DMS153 treated with DMSO at 0.1 percent for 48 hours (cell line): ENCODE results near the gene SLC16A13.

ENCODE experiments used
- DNase-seq: peaks from one replicate; lab custom pipeline; 2025; ENCODE audit not compliant: unreplicated experiment; lab: John Stamatoyannopoulos, UW

SLC16A13 gene

DNA sequence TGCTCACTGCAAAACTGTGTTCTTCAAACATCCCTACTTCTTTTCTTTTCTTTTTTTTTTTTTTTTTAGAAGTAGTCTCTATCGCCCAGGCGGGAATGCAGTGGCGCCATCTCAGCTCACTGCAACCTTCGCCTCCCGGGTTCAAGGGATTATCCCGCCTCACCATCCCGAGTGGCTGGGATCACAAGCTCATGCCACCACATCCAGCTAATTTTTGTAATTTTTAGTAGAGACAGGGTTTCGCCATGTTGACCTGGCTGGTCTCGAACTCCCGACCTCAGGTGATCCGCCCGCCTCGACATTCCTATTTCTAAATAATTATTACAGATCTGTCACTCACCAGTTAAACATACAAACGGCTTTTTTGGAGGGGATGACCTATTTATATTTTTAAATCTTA, 24.4 kb upstream of the SLC16A13 start:
- no peak for DNase-seq

DNA sequence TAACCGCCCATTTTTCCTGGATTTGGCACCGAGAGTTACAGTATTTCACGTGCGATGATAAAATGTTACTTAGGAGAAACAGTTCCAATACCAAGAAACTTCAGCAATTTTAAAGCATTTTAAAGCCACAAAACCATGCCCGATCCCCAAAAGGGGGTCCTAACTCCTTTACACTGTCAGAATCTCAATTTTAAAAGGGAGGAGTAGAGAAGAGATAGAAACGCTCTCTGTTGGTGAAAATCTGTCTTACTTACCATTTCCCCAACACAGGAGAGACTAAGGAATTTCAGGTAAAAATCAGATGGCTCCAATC, 23.9 kb upstream of the SLC16A13 start:
- DNase-seq = no peak

DNA sequence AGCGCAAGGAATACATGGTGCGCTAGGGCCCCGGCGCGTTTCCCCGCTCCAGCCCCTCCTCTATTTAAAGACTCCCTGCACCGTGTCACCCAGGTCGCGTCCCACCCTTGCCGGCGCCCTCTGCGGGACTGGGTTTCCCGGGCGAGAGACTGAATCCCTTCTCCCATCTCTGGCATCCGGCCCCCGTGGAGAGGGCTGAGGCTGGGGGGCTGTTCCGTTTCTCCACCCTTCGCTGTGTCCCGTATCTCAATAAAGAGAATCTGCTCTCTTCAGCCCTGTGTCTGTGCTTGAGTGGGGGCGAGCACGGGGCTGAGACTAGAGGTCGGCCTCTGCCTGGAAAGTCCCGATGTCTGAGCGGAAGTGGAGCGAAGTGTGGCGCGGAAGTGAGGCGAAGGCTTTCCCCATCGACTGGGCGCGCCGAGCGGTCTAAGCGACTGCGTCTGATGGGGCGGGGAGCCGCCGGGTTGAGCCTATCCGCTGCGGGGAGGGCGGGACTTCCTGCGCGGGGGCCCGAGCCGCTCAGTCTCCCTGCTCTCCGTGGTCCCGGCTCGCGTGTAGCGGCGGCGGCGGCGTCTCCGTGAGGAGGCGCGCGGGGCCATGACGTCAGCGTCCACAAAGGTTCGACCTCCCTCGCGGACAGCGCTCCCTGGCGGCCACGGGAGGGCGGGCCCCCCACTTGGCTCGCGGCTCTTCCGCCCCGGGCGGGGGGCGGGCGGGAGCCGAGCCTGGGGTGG, 21.4 kb upstream of the SLC16A13 start:
- peak; percentile 37 for DNase-seq

DNA sequence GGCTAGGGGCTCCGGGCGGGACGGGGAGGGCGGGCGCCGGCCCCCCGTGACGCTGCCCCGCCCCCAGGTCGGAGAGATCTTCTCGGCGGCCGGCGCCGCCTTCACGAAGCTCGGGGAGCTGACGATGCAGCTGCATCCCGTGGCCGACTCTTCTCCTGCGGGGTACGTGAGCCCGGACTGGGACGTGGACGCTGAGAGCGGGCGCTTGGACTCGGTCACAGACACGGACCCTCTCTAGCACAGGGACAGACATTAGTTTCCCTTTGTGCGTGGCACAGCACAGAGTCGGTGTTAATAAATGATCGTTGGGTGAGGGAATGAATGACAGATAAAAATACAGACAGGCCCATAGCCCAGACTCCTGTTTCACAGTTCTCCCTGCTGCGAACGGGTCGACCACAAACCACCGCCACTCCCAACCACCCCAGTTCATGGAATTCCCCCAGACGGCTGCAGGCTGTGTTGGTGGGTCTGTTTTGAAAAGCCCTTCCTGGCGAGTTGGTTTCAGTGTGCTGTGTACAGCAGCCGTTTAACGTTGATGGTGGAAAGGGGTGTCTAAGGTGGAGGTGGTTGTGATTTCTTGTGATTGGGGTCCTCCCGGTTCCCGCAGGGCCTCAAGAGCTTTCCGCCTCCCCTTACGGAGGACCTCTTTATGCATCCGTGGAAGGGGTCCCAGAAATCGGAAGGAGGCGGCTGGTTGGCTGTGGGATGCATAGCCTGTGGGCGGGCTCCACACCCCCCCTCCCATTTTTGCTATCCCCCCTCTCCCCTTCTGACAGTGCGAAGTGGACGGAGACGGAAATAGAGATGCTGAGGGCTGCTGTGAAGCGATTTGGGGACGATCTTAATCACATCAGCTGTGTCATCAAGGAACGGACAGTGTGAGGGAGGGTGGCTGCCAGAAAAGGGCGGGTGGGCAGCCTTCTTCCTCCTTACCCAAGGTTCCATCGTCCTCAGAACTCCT, 20.5 kb upstream of the SLC16A13 start:
- no peak for DNase-seq

DNA sequence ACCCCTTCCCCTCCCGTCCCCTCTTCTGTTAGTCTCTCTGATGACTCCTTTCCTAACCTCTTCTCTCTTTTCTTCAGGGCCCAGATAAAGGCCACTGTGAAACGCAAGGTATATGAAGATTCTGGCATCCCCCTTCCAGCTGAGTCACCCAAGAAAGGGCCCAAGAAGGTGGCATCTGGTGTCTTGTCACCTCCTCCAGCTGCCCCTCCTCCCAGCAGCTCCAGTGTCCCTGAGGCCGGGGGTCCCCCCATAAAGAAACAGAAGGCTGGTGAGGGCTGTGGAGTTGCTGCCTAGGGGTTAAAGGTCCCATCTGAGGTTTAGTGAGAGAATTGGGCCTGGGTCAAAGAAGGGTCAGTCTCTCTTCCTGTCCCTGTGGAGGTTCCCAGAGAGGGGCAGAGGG, 19.4 kb upstream of the SLC16A13 start:
- no peak for DNase-seq

DNA sequence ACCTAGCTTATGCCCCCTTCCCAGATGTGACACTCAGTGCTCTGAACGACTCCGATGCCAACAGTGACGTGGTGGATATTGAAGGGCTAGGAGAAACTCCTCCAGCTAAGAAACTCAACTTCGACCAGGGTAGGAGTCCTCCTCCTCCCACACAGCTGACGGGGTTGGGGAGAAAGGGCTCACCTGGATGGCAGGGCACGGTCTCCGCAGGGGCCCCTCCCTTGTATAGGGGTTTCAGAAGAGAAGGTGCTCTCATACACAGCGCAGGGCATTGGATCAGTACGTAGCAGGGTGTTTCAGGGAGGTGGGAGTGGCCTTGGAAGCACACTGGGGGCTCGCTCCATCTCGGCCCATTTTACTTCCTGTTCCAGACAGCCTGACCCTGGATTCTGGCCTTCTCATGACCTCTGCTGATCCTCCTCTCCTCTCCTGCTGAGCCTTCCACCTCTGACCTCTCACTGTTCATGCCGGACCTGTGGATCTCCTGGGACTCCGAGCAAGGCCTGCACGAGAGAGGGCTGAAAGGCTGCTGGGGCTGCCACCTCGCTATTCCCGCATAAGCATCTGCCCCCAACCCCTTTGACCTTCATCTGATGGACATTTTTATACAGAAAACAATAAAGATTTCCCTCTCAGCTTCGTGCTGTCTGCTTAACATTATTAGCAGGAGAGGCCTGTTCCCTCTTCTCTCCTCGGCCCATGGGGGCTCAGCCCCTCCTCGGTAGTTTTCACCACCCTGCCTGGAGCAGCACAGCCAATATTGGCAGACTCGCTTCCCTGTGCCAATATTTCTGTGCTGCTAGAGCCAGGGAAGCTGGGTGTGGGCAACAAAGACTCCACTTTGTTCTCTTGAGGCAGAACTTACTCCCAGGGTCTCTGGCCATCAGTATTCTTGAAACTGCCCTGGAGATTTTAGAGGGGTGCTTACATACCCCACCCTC, 18.7 kb upstream of the SLC16A13 start:
- DNase-seq = no peak

DNA sequence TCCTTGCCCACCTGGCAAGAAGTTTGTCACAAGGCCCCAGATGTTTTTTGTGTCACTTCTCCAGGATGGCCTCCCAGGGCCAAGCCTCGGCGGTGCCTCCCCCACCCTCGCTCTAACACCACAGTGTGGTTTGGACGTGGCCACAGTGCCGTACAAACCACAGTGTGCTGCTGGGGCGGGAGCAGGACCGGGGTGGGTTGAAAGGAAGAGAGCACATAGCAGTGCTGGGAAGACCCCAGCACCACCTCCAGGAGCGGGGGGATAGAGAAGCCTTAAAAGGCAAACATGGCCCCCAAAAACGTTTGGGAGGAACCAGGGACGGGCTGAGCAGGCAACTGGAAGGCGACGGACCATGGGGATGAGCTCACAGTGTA, 18.0 kb upstream of the SLC16A13 start:
- DNase-seq = no peak

DNA sequence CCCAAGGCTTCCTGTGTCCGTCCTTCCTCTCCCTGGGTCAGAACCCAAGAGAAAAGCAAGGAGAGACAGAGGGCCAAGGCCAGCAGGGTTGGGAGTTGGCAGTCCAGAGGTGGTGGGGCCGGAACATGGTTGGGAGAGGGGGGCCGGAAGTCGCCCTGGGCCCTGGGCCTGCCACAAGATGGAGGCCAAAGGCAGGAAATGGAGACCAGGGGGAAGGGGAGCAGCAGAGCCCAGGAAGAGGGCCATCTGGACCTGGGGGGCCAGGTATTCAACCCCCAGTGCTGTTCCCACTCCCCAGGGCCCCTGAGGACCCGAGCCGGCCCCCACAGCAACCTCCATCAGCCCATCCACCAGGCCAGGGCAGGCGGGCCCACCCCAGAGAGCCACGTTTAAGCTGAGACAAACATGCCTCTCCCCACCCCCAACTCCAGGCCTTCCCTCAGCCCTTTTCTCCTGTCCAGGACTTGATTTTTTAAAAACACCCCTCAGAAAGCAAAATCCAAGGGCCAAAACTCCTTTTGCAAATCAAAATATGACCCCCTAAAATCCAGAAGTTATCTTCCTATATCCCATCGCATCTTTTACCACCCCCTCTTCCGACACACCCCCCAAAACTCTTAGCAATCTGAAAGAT, 17.4 kb upstream of the SLC16A13 start:
- no peak for DNase-seq

DNA sequence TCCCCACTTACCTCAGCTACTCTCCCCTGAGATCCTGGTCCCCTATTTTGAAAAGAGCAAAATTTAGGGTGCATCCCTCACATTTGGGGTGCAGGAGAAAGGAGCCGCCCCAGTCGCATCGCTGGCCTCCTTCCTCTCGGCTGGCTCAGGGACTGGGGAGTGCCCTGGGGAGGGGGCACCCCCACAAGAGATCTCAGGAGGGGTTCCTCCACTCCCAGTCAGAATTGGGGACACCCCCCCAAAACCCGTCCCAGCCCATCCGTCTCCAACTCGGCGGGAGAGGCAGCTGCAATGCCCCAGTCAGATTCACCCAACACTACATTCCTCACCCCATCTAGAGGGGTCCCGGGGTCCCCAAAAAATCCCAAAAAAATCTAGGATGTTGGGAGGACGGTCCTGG, 16.4 kb upstream of the SLC16A13 start:
- DNase-seq = no peak

DNA sequence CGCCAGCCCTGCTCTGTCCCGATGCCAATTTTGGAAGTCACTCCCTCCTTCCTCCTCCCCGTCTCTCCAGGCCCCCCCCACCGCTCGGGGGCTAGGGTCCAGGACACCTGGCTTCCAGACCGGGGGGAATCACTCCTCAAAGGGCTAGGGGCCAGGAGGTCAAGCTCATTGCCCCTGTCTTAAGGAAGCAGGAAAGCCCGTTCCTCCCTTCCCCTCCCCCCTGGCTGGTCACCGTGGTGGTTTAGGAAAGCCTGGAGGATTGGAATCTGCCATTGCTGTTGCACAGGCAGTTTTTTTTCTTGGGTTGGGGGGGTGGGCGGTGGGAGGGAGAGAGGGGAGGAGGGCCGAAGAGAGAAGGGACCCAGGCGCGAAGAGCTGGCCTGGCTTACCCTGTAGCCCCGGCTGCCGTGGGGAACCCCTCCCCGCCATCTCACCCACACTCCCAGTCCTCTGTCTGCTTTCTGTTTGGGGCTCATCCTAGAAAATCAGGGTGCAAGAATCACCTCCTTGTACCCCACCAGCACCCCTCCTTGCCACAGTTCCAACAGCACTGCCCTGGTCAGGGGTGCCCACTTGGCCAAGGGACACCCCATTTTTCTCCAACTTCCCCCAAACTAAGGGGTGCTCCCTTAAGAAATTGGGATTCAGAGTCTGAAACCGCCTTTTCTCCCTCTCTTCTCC, 15.8 kb upstream of the SLC16A13 start:
- DNase-seq = no peak

DNA sequence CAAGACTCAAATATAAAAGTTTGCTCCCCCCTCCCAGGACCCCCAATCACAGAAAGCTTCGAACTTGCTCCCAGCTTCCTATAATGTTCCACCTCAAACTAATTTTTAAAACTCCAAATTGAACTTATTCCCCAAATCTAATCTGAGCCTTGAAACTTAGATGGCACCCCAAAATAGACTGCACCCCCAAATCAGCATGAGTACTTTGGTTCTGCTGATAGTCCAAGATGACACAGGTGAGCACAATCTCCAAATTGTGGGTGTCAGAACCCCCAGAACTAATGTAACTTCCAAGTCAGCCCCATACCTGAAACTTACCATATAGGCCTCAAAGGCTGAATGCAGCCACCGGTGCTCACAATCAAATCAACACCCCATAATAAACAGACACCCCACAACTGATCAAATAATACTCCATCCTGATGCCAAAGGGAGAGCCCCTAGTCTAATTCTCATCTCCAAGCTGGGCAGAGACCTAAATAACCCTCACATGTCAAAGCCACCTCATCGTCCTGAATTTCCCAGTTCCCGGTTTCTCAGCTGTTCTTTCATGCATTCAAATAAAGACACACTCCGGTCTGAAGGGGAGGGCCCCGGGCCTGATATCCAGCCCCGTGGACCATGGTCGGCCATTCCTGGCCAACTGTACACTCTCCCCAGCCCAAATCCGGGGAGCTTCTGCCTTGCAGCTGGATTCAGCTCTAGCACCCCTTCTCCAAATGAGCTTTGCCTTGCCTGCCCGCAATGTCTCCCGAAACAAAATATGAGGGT, 14.7 kb upstream of the SLC16A13 start:
- no peak for DNase-seq

DNA sequence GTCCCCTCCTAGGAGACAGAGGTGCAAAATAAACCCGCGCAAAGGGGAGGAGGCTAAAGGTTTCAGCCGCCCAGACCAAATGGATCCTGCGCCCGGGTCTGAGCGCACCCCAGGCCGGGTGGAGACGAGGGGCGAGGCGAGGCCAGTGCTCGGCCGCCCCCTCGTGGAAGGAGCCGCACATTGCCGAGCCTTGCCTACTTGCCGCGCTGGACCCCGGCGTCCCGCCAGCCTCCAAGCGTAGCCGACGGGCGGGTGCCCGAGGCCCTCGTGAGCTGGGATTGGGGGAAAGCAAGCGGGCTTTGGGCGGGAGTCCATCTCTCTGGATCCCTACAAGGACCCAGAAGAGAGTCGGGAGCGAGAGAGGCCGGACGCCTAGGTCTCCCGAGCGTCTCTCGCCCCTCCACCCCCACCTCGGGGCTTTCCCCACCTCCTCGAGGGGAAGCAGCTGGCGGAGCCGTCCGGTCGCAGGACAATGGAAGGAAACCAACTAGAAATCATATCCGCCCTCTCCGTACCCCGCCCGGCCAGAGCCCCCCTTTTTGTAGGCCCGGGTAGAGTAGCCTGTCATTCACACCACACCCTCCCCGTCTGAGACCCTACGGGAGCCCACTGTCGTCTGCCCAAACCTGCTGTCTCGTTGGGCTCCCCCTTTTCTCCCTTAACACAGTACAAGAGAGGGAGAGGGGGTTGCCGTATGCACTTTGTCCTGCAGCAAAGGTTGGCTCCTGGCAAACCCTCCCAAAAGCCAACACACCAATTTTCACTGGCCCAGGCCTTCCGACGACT, 13.6 kb upstream of the SLC16A13 start:
- DNase-seq = peak; percentile 32

DNA sequence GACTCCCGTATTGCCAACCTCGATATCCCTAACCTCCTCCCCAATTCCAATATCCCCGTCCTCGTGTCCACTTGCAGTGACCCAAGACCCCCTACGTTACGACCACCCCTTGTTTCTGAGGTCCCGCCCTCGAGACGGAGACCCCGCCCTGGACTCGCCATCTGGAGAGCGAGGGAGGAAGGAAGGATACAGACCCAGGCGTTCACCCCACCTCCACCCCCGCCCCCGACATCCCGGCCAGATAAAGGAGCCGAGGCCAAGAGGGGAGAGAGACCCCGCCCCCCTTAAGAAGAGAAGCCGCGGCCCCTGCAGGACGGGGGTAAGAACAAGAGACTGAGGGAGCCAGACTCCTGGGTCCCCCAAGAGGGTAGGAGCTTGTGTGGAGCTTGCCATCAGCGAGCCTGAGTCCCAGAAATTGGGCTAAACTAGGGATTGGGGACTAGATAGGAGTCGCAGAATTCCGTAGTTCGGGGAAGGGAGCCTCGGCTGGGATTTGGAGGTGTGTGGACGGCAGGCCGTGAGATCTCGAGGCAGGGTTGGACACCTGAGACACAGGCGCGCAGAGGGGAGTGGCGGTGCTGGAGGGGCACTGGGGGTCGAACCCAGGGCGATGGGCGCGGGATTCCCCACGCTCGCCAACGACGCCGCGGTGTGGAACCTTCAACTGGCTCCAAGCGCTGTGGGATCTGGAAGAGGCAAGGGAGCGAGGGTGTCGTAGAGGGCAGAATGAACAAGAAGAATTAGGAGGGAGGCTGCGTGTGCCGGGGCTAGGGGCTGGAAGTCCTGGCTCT, 12.8 kb upstream of the SLC16A13 start, which contains the start of gene BCL6B:
Gene BCL6B (plus strand): TSS at position 270 of the 791 bp plus-strand sequence. CDS start 622 bp downstream, outside the sequence.
- no peak for DNase-seq

DNA sequence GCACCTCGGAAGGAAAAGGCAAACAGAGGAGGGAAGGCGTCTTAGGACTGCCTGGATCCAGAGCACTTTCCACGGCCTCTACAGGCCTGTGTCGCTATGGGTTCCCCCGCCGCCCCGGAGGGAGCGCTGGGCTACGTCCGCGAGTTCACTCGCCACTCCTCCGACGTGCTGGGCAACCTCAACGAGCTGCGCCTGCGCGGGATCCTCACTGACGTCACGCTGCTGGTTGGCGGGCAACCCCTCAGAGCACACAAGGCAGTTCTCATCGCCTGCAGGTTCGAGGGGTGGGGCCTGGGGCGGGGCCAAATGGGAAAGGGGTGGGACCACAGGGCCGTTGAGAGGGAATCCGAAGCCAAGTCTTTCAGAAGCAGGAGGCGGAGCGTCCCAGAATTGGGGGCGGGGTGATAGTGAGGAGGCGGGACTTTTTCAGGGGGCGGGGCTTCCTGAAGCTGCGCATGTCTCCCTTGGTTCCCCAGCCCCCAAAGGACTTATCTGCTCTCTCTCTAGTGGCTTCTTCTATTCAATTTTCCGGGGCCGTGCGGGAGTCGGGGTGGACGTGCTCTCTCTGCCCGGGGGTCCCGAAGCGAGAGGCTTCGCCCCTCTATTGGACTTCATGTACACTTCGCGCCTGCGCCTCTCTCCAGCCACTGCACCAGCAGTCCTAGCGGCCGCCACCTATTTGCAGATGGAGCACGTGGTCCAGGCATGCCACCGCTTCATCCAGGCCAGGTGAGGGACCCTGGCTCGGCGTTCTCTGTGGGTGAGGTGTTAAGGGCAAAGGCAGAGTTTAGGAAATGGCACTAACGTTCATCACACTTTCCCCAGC, 12.0 kb upstream of the SLC16A13 start:
- peak; percentile 75 for DNase-seq

DNA sequence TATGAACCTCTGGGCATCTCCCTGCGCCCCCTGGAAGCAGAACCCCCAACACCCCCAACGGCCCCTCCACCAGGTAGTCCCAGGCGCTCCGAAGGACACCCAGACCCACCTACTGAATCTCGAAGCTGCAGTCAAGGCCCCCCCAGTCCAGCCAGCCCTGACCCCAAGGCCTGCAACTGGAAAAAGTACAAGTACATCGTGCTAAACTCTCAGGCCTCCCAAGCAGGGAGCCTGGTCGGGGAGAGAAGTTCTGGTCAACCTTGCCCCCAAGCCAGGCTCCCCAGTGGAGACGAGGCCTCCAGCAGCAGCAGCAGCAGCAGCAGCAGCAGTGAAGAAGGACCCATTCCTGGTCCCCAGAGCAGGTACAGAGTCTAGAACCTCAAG, 11.4 kb upstream of the SLC16A13 start:
- no peak for DNase-seq

DNA sequence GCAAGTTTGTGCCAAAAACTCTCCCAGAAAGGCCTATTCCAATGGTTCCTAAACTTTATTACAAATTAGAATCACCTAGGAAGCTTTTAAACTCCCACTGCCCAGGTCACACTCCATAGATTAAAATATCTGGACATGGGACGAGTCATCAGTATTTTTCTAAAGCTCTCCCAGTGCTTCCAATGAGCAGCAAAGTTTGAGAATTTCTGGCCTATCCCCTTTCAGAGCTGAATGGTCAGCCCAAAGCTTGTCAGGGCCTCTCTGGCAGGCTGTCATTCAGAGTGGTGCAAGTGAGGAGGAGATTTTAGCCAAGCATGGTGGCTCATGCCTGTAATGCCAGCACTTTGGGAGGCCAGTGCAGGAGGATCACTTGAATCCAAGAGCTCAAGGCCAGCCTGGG, 10.6 kb upstream of the SLC16A13 start:
- DNase-seq = no peak
